OCI-LY1 (cell line): ENCODE results near the gene KRTAP4-1.

Experiments used
- H2AFZ ChIP-seq: fragments of 200-600 bp; sonication (generic), shearing (Covaris generic); 2 replicates; pipeline ENCODE4 v1.6.0; 2014; ENCODE audit warnings: antibody characterized with exemption, mild to moderate bottlenecking, low read length
- H3F3A ChIP-seq: fragments of 200-600 bp; sonication (generic), shearing (Covaris generic); 2 replicates; pipeline ENCODE4 v1.6.0; 2014; ENCODE audit warnings: mild to moderate bottlenecking, antibody characterized with exemption, low read length, moderate library complexity; ENCODE audit not compliant: insufficient read depth
- H3K27ac ChIP-seq: fragments of 200-600 bp; sonication (generic); 2 replicates; pipeline ENCODE4 v1.5.1; 2014; ENCODE audit warnings: low read length, mixed run types, mild to moderate bottlenecking, low read depth; ENCODE audit not compliant: poor library complexity, severe bottlenecking
- H3K27me3 ChIP-seq: fragments of 200-600 bp; sonication (generic); 2 replicates; pipeline ENCODE4 v1.6.0; 2014; ENCODE audit warnings: antibody characterized with exemption, mild to moderate bottlenecking, low read length, moderate library complexity; ENCODE audit not compliant: insufficient read depth
- H3K36me3 ChIP-seq: fragments of 200-600 bp; sonication (generic); 2 replicates; pipeline ENCODE4 v1.6.1; 2014; ENCODE audit warnings: mild to moderate bottlenecking, antibody characterized with exemption, low read length, moderate library complexity, mixed read lengths; ENCODE audit not compliant: insufficient read depth
- H3K4me1 ChIP-seq: fragments of 200-600 bp; sonication (generic); 2 replicates; pipeline ENCODE4 v1.5.1; 2014; ENCODE audit warnings: mild to moderate bottlenecking, low read length, moderate library complexity; ENCODE audit not compliant: insufficient read depth, severe bottlenecking
- H3K4me2 ChIP-seq: fragments of 200-600 bp; sonication (generic), shearing (Covaris generic); 2 replicates; pipeline ENCODE4 v1.6.1; 2014; ENCODE audit warnings: low read length
- H3K4me3 ChIP-seq: fragments of 200-600 bp; sonication (generic); 2 replicates; pipeline ENCODE4 v1.5.1; 2014; ENCODE audit warnings: low read length, low read depth, mild to moderate bottlenecking, mixed read lengths; ENCODE audit not compliant: poor library complexity, severe bottlenecking
- H3K79me2 ChIP-seq: fragments of 200-600 bp; shearing (Covaris generic); 2 replicates; pipeline ENCODE4 v1.6.1; 2016; ENCODE audit warnings: mixed run types, low read length, mixed read lengths; ENCODE audit not compliant: insufficient read depth
- H3K9ac ChIP-seq: fragments of 200-600 bp; sonication (generic), shearing (Covaris generic); 2 replicates; pipeline ENCODE4 v1.6.1; 2014; ENCODE audit warnings: mild to moderate bottlenecking, low read length, mixed read lengths
- H3K9me2 ChIP-seq: fragments of 200-600 bp; sonication (generic), shearing (Covaris generic); 2 replicates; pipeline ENCODE4 v1.6.1; 2014; ENCODE audit warnings: low read depth, mild to moderate bottlenecking, low read length, mixed read lengths
- H3K9me3 ChIP-seq: fragments of 200-600 bp; shearing (Covaris generic); 2 replicates; pipeline ENCODE4 v1.6.1; 2014; ENCODE audit warnings: low read length, mixed read lengths
- H4K20me1 ChIP-seq: fragments of 200-600 bp; sonication (generic), shearing (Covaris generic); 2 replicates; pipeline ENCODE4 v1.6.0; 2016; ENCODE audit warnings: mild to moderate bottlenecking, low read length; ENCODE audit not compliant: insufficient read depth
- EZH2 ChIP-seq: fragments of 200-600 bp; sonication (generic), shearing (Covaris generic); IDR thresholded peaks from 2 replicates; pipeline ENCODE4 v1.8.0; 2017; ENCODE audit warnings: borderline replicate concordance, mixed run types, mild to moderate bottlenecking, antibody characterized with exemption, low read length, moderate library complexity, mixed read lengths
- TF ChIP-seq, protein P1 (sequence below): fragments of 200-600 bp; sonication (generic), shearing (Covaris generic); IDR thresholded peaks from 2 replicates; pipeline ENCODE4 v1.5.1; 2017; ENCODE audit warnings: mild to moderate bottlenecking, antibody characterized with exemption, low read length, moderate library complexity, mixed read lengths

KRTAP4-1 gene

DNA sequence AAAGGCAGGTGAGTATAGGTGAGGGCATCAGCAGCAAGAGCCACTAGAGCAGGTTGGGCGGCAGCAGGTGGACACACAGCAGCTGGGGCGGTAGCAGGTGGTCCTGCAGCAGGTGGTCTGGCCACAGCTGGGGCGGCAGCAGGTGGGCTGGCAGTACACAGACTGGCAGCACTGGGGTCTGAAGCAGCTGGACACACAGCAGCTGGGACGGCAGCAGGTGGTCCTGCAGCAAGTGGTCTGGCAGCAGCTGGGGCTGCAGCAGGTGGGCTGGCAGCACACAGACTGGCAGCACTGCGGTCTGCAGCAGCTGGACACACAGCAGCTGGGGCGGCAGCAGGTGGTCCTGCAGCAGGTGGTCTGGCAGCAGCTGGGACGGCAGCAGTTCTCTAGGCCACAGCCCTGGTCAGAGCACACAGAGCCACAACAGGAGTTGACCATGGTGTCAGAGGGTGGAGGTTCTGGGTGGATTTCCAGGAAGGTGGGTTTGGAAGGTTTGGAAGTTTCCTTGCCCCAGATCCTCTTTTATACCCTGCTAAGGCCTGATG is 6.9 kb downstream of the KRTAP4-1 start, which contains the start of gene KRTAP4-2:
KRTAP4-2 (minus strand) TSS at position 495 of the 545 bp plus-strand sequence; CDS start at position 438, 57 bp downstream.
- H3K9me3 ChIP-seq: no peaks in the 10 kb centered on the region
- H3K27me3 ChIP-seq: no peaks in the 10 kb centered on the region
- no peak within 1 kb of the TSS for H3K4me2 ChIP-seq
- H3K79me2 ChIP-seq: no peaks in the 10 kb centered on the region
- H2AFZ ChIP-seq: no peak within 1 kb of the TSS
- H4K20me1 ChIP-seq: no peaks in the 10 kb centered on the region
- no peaks in the 10 kb centered on the region for H3K4me1 ChIP-seq
- H3K9me2 ChIP-seq: no peaks in the 10 kb centered on the region
- no peak within 1 kb of the TSS for H3K9ac ChIP-seq
- H3K36me3 ChIP-seq: no peaks in the 10 kb centered on the region
- H3F3A ChIP-seq: no peaks in the 10 kb centered on the region
- H3K4me3 ChIP-seq: no peak within 1 kb of the TSS
- no peak within 1 kb of the TSS for H3K27ac ChIP-seq
- TF ChIP-seq, protein P1, sequence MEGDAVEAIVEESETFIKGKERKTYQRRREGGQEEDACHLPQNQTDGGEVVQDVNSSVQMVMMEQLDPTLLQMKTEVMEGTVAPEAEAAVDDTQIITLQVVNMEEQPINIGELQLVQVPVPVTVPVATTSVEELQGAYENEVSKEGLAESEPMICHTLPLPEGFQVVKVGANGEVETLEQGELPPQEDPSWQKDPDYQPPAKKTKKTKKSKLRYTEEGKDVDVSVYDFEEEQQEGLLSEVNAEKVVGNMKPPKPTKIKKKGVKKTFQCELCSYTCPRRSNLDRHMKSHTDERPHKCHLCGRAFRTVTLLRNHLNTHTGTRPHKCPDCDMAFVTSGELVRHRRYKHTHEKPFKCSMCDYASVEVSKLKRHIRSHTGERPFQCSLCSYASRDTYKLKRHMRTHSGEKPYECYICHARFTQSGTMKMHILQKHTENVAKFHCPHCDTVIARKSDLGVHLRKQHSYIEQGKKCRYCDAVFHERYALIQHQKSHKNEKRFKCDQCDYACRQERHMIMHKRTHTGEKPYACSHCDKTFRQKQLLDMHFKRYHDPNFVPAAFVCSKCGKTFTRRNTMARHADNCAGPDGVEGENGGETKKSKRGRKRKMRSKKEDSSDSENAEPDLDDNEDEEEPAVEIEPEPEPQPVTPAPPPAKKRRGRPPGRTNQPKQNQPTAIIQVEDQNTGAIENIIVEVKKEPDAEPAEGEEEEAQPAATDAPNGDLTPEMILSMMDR: no peak
- TF ChIP-seq EZH2: no peak

DNA sequence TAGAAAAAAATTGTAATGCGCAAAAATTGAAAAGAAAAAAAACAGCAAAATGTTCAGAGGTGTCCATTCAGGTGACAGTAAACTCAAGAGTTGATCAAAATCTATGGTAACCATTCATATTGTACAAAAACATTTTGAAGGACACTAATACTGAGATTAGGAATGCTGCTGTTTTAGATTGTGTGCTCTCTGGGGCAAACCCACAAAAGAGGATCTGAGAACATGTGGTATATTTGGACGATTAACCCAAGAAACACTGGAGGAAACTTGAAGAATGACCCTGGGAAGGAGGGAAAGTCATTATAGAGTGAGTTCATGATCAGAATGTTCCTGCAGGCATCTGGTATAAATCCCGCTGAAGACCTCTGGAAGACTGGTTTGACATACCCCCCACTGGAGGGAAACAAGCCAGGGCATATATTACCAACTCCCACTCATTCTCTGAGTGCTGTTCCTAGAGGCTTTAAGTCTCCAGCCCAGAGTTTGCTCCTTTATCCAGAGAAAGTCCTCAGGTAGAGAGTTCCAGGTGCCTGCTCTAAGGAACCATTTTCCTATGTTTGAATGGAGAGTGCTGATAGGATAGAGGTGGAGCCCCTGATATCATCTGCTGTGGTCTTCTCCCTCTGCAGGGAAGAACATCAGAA is 7.8 kb downstream of the KRTAP4-1 start:
- Histone ChIP-seq H3K27ac (no peak overlapping the region), H3K79me2 (no peaks in the 10 kb centered on the region), H3K4me3 (no peak overlapping the region), H3K4me1 (no peaks in the 10 kb centered on the region), H3F3A (no peaks in the 10 kb centered on the region), H3K9me2 (no peaks in the 10 kb centered on the region), H3K9me3 (no peaks in the 10 kb centered on the region), H3K9ac (no peak overlapping the region), H3K36me3 (no peaks in the 10 kb centered on the region), H4K20me1 (no peaks in the 10 kb centered on the region), H3K27me3 (no peaks in the 10 kb centered on the region), H3K4me2 (no peak overlapping the region), H2AFZ (no peak overlapping the region)
- TF ChIP-seq, protein P1: no peak
- no peak for TF ChIP-seq EZH2

DNA sequence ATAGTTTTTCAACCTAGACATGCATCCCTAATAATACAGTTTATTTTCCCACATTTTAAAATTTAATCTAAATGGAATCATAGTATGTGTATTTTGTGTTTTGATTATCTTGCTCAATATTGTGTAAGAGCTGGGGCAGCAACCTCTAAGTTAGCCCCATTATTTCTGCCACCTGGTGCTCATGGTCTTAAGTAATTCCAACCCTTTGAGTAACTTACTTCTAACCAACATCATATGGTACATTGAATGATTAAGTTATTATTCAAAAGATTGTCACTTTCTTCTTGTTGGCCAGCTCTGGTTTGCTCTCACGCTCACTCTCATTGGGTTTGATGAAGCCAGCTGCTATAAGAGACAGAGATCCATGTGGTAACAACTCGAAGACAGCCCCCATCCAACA is 12.8 kb downstream of the KRTAP4-1 start:
- Histone ChIP-seq H3K79me2 (no peaks in the 10 kb centered on the region), H3K4me2 (no peak overlapping the region), H3K4me3 (no peak overlapping the region), H3K9me3 (no peaks in the 10 kb centered on the region), H3K27me3 (no peaks in the 10 kb centered on the region), H3K9ac (no peak overlapping the region), H2AFZ (no peak overlapping the region), H3K4me1 (no peaks in the 10 kb centered on the region), H3F3A (no peaks in the 10 kb centered on the region), H3K9me2 (no peaks in the 10 kb centered on the region), H3K36me3 (no peaks in the 10 kb centered on the region), H3K27ac (no peak overlapping the region), H4K20me1 (no peaks in the 10 kb centered on the region)
- TF ChIP-seq, protein P1: no peak
